SU-DHL-6 (cell line): ENCODE measurements around the gene MPPE1.

Source experiments
- H2AFZ ChIP-seq: fragments of 200-600 bp; sonication (generic); 2 replicates; pipeline ENCODE4 v1.6.1; 2014; ENCODE audit warnings: low read depth, mild to moderate bottlenecking, moderate library complexity, mixed read lengths, antibody characterized with exemption, low read length; ENCODE audit not compliant: severe bottlenecking
- H3F3A ChIP-seq: fragments of 200-600 bp; shearing (Covaris generic); 2 replicates; pipeline ENCODE4 v1.6.0; 2016; ENCODE audit warnings: antibody characterized with exemption, mild to moderate bottlenecking; ENCODE audit not compliant: insufficient read depth
- H3K27ac ChIP-seq: fragments of 200-600 bp; sonication (generic); 2 replicates; pipeline ENCODE4 v1.5.1; 2016; ENCODE audit warnings: low read depth, mild to moderate bottlenecking, low read length, moderate library complexity, mixed read lengths
- H3K27me3 ChIP-seq: fragments of 200-600 bp; sonication (generic), shearing (Covaris generic); 2 replicates; pipeline ENCODE4 v1.6.0; 2014; ENCODE audit warnings: mild to moderate bottlenecking, low read length
- H3K36me3 ChIP-seq: fragments of 200-600 bp; sonication (generic); 2 replicates; pipeline ENCODE4 v1.6.1; 2014; ENCODE audit warnings: mild to moderate bottlenecking, low read length, mixed read lengths
- H3K4me2 ChIP-seq: fragments of 300-600, 200-600 bp; shearing (Covaris generic), sonication (generic); 2 replicates; pipeline ENCODE4 v1.6.0; 2014; ENCODE audit warnings: low read length, low read depth, mild to moderate bottlenecking; ENCODE audit not compliant: poor library complexity, severe bottlenecking
- H3K4me3 ChIP-seq: fragments of 200-600 bp; sonication (generic); 2 replicates; pipeline ENCODE4 v1.5.1; 2014; ENCODE audit warnings: antibody characterized with exemption, low read length, mild to moderate bottlenecking, mixed read lengths; ENCODE audit not compliant: insufficient read depth, poor library complexity, severe bottlenecking
- H3K79me2 ChIP-seq: fragments of 200-600 bp; sonication (generic); 2 replicates; pipeline ENCODE4 v1.6.1; 2014; ENCODE audit warnings: mild to moderate bottlenecking, low read length, moderate library complexity; ENCODE audit not compliant: insufficient read depth
- H3K9ac ChIP-seq: fragments of 200-600 bp; sonication (generic); 2 replicates; pipeline ENCODE4 v1.7.0; 2014; ENCODE audit warnings: mild to moderate bottlenecking, low read length
- H3K9me2 ChIP-seq: fragments of 200-600 bp; sonication (generic); replicated peaks from 2 replicates; pipeline ENCODE4 v1.6.1; 2014; ENCODE audit warnings: low read length; ENCODE audit not compliant: insufficient read depth
- H3K9me3 ChIP-seq: fragments of 200-600 bp; sonication (generic); 2 replicates; pipeline ENCODE4 v1.6.1; 2014; ENCODE audit warnings: low read length, mixed read lengths; ENCODE audit not compliant: insufficient read depth
- H4K20me1 ChIP-seq: fragments of 200-600 bp; sonication (generic); 2 replicates; pipeline ENCODE4 v1.6.1; 2014; ENCODE audit warnings: low read depth, mild to moderate bottlenecking, antibody characterized with exemption, low read length, moderate library complexity, mixed read lengths
- EZH2phosphoT487 ChIP-seq: fragments of 200-600 bp; sonication (generic), shearing (Covaris generic); conservative IDR thresholded peaks from 2 replicates; pipeline ENCODE4 v1.6.1; 2018; ENCODE audit warnings: mild to moderate bottlenecking, antibody characterized with exemption, low read length, moderate library complexity, mixed read lengths
- TF ChIP-seq, protein P1 (sequence below): fragments of 200-600 bp; sonication (generic); IDR thresholded peaks from one replicate; pipeline ENCODE4 v1.5.1; 2017; ENCODE audit warnings: antibody characterized with exemption, mild to moderate bottlenecking, low read length, moderate library complexity; ENCODE audit not compliant: insufficient read depth, poor library complexity, severe bottlenecking

The MPPE1 gene

DNA sequence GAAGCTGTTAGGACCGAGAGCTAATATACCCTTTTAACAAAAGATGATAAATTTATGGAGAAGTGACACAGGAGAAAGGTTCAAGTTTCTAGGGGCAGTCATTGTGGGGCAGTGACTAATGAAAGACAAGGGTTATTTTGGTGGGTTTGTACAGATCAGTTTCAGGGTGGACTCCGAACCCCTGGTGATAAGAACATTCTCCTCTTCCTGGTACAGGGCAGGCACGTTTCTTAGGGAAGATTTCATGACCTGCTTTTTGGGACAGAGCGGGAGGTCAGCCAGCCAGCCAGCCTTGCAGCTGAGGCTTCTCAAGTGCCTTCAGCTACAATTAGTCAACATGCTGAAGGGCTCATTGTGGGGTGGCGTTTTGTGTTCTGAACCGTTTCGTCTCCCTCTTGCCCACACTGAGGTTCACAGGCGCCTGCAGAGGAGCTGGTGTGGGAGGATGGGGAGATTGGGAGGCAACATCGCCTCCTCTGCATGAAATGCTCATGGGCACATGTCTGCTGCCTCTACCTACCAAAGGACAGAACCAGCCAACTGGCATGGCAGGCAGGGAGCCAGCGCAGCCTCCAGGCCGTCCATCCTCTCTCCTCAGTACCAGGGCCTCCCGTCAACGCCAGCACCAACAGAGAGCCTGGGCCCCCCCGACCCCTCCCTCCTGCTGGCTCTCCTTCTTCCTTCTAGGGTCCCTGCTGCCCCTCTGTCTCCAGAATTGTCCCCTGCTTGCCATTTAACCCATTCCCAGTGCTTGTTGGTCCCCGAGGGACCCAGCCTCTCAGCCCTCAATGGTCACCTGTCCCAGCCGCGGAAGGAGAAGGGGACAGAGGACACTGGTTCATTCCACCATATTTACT is 47.3 kb downstream of the MPPE1 start:
- Histone ChIP-seq H3K4me2 (no peak overlapping the region), H3K36me3 (no peaks in the 10 kb centered on the region), H3K27ac (no peak overlapping the region), H3K79me2 (no peaks in the 10 kb centered on the region), H3K9me2 (no peaks in the 10 kb centered on the region), H2AFZ (no peak overlapping the region), H3K9me3 (no peaks in the 10 kb centered on the region), H3K4me3 (no peak overlapping the region), H3K27me3 (no peaks in the 10 kb centered on the region), H4K20me1 (no peaks in the 10 kb centered on the region), H3F3A (no peaks in the 10 kb centered on the region), H3K9ac (no peak overlapping the region)
- TF ChIP-seq, protein P1, sequence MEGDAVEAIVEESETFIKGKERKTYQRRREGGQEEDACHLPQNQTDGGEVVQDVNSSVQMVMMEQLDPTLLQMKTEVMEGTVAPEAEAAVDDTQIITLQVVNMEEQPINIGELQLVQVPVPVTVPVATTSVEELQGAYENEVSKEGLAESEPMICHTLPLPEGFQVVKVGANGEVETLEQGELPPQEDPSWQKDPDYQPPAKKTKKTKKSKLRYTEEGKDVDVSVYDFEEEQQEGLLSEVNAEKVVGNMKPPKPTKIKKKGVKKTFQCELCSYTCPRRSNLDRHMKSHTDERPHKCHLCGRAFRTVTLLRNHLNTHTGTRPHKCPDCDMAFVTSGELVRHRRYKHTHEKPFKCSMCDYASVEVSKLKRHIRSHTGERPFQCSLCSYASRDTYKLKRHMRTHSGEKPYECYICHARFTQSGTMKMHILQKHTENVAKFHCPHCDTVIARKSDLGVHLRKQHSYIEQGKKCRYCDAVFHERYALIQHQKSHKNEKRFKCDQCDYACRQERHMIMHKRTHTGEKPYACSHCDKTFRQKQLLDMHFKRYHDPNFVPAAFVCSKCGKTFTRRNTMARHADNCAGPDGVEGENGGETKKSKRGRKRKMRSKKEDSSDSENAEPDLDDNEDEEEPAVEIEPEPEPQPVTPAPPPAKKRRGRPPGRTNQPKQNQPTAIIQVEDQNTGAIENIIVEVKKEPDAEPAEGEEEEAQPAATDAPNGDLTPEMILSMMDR: no peak
- TF ChIP-seq EZH2phosphoT487: no peak

GRCh38 chr18:11859903-11860407 is 48.2 kb downstream of the MPPE1 start:
- no peak overlapping the region for H3K4me3 ChIP-seq

DNA sequence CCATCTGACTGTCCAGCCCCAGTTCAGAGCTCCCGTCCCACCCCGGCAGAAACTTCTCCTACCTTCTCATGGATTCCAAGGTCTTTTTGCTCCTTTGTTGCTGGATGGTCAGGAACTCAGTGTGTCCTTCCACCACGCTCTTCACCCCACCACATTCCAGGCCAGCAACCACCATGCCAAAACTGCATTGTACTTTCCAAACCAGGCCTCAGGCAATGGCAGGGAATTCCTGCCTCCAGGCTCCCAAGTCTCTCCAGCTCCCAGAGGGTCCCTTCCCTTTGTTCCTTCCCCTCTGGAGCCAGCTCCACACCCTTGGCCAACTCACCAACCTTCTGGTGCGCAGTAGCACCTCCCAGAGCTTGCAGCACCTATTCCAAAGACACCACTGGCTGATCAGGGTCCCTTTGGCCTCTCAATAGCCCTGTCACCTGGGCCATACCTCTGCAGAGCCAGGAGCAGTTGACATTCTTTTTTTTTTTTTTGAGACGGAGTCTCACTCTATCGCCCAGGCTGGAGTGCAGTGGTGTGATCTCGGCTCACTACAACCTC is 48.8 kb downstream of the MPPE1 start:
- no peak overlapping the region for H3K4me3 ChIP-seq

More at GRCh38 chr18:11859903-11860407, 48.2 kb downstream of the MPPE1 start:
- H3K9me3 ChIP-seq: no peaks in the 10 kb centered on the region
- H2AFZ ChIP-seq: no peak overlapping the region
- H3K27me3 ChIP-seq: no peaks in the 10 kb centered on the region
- no peaks in the 10 kb centered on the region for H4K20me1 ChIP-seq
- no peaks in the 10 kb centered on the region for H3K79me2 ChIP-seq
- H3K4me2 ChIP-seq: no peak overlapping the region
- no peaks in the 10 kb centered on the region for H3K9me2 ChIP-seq
- no peaks in the 10 kb centered on the region for H3K36me3 ChIP-seq
- H3F3A ChIP-seq: no peaks in the 10 kb centered on the region
- H3K27ac ChIP-seq: no peak overlapping the region
- H3K9ac ChIP-seq: no peak overlapping the region
- TF ChIP-seq EZH2phosphoT487: no peak
- TF ChIP-seq, protein P1: no peak

More for the DNA sequence above, 48.8 kb downstream of the MPPE1 start:
- no peaks in the 10 kb centered on the region for H4K20me1 ChIP-seq
- H3K27me3 ChIP-seq: no peaks in the 10 kb centered on the region
- no peaks in the 10 kb centered on the region for H3K9me3 ChIP-seq
- H3K27ac ChIP-seq: no peak overlapping the region
- H3K4me2 ChIP-seq: no peak overlapping the region
- no peaks in the 10 kb centered on the region for H3K79me2 ChIP-seq
- TF ChIP-seq EZH2phosphoT487: no peak
- TF ChIP-seq, protein P1: no peak
- no peaks in the 10 kb centered on the region for H3F3A ChIP-seq
- H2AFZ ChIP-seq: no peak overlapping the region
- H3K9ac ChIP-seq: no peak overlapping the region
- H3K9me2 ChIP-seq: no peaks in the 10 kb centered on the region
- no peaks in the 10 kb centered on the region for H3K36me3 ChIP-seq
